CD4-positive, alpha-beta T cell treated with Interferon alpha-2 for 1 hour (primary cell): ENCODE data around the gene B9D2.

Experiments
- DNase-seq, 2 donors: peaks; one replicate each; pipeline ENCODE4 v3.0.0-alpha.2; 2020 to 2022

The B9D2 gene

GRCh38 chr19:41307954-41308449, 55.9 kb downstream of the B9D2 start:
- DNase-seq: no peak

- DNase-seq: peak; percentile 22 to 71
Measured at GRCh38 chr19:41307090-41307875, 56.7 kb downstream of the B9D2 start.

- peak in 1 of 2 donors; percentile 29 for DNase-seq
Measured at GRCh38 chr19:41305927-41306793, 57.8 kb downstream of the B9D2 start.

- DNase-seq: no peak
Measured at GRCh38 chr19:41304706-41305483, 59.1 kb downstream of the B9D2 start.
